ENCODE measurements around the gene FAM222A. TPM values are rescaled to one million over a fixed set of nuclear protein-coding genes. Genes with fewer than 3 reads are reported as not detected.
"Not testable (repeated sequence)": the region's sequence is repeated elsewhere in the genome, so short reads cannot be mapped to it uniquely, and the experiment has no call there.

FAM222A gene
- total RNA-seq, 1 experiment from 2014 or later, result 3.7 TPM

DNA sequence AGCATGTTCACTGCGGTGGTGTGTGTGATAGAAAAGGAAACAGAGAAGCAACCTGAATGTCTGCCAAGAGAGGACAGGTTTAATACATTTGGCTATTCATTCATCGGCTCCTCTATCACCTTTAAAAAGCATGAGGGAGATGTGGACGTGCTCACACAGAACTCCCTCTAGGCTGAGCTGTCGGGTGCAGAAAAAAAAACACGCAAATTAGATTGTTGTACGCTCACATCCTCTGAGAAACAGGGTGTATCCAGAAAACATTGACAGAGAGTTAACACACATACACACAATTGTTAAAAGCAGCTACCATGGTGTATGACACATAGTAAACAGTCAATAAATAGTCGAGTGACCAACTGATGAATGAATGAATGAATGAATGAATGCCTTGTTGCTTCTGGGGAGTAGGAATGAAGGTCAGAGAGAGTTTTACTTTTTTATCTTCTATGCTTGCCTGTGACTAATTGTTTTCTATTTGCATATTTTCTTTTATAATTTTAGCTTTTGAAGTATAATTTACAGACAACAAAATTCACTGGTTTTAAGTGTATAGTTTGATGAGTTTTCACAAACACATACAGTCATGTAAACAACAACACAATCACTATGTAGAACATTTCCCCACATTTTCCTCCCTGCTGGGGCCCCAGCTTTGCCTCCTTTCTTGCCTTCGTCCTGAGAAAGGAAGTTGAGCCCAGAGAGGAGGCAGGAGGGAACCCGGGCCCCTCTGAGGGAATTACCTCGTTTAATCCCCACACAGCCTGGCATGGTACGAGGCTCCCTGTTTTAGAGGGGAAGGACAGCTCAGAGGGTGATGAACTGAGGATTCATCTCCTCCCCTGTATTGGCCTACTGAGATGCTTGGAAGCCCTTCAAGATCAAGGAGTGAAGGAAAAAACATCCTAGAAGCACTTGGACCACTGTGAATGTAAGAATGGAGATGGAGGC, 19.7 kb upstream of the FAM222A start:
- intact Hi-C loops (cut with micrococcal nuclease), result no loop called here
- Histone ChIP-seq H3K27me3 (ENCODE audit: insufficient read depth, low read length) (peaks cover 23% of the 10 kb centered on the region), H3K4me2 (ENCODE audit: low read length) (no peak overlapping the region), H3K27ac (ENCODE audit: low read depth, low read length) (no peak overlapping the region), H3K79me2 (ENCODE audit: insufficient read depth, low read length) (no peaks in the 10 kb centered on the region), H3K9ac (ENCODE audit: low read length) (no peak overlapping the region), H3K4me1 (ENCODE audit: control insufficient read depth in 1 of 2, insufficient read depth in 2 of 2, low read length in 2 of 2) (peaks cover 18 to 20% of the 10 kb centered on the region in 2 experiments), H2AFZ (ENCODE audit: low read depth, low read length, poor library complexity, severe bottlenecking) (no peak overlapping the region), H3K4me3 (replicated peaks in 1 of 2; ENCODE audit: low read depth in 1 of 2, low read length in 2 of 2) (no peak overlapping the region), H3K9me2 (ENCODE audit: insufficient read depth) (no peaks in the 10 kb centered on the region), H3K9me3 (ENCODE audit: control insufficient read depth in 1 of 2, insufficient read depth in 1 of 2, low read depth in 1 of 2, low read length in 2 of 2) (no peaks in the 10 kb centered on the region), H3K36me3 (ENCODE audit: control insufficient read depth in 1 of 2, insufficient read depth in 2 of 2, low read length in 2 of 2) (no peaks in the 10 kb centered on the region), H4K20me1 (ENCODE audit: insufficient read depth) (no peaks in the 10 kb centered on the region)
- DNase-seq (ENCODE audit: low read depth, low spot score) (no peak), ATAC-seq (no peak)
- no peak for TF ChIP-seq POLR2A (IDR thresholded peaks at IDR 0.05; ENCODE audit: borderline replicate concordance, extremely low read depth, insufficient read depth, insufficient read length)
- no peak for TF ChIP-seq MAX (IDR thresholded peaks at IDR 0.05)
- TF ChIP-seq CEBPB (IDR thresholded peaks at IDR 0.05; ENCODE audit: low read depth), result no peak
- RAD21 ChIA-PET (ENCODE audit: low non-redundant PET in 1 of 2, low total read pairs in 2 of 2, uncharacterized antibody in 2 of 2, unreplicated experiment in 2 of 2), result no interaction called here
- no TSS peak for BruUV-seq (replicated peaks)
- CTCF ChIA-PET, result no interaction called here
- POLR2A ChIA-PET, result no interaction called here

DNA sequence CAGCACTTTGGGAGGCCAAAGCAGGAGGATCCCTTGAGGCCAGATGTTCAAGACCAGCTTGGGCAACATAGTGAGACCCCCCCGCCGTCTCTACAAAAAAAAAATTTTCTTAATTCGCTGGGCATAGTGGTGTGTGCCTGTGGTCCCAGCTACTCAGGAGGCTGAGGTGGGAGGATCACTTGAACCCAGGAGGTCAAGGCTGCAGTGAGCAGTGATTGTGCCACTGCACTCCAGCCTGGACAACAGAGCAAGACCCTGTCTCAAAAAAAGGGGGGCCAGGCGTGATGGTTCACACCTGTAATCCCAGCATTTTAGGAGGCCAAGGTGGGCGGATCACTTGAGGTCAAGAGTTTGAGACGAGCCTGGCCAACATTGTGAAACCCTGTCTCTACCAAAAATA, 19.0 kb upstream of the FAM222A start:
- POLR2A ChIA-PET; H3K9ac ChIP-seq (ENCODE audit: low read length); H3K79me2 ChIP-seq (ENCODE audit: insufficient read depth, low read length); BruUV-seq (replicated peaks); H3K27ac ChIP-seq (ENCODE audit: low read depth, low read length); H3K4me2 ChIP-seq (ENCODE audit: low read length); intact Hi-C loops (cut with micrococcal nuclease); H3K4me3 ChIP-seq (replicated peaks in 1 of 2; ENCODE audit: low read depth in 1 of 2, low read length in 2 of 2); H3K9me3 ChIP-seq (ENCODE audit: control insufficient read depth in 1 of 2, insufficient read depth in 1 of 2, low read depth in 1 of 2, low read length in 2 of 2); H4K20me1 ChIP-seq (ENCODE audit: insufficient read depth); H3K9me2 ChIP-seq (ENCODE audit: insufficient read depth); H3K36me3 ChIP-seq (ENCODE audit: control insufficient read depth in 1 of 2, insufficient read depth in 2 of 2, low read length in 2 of 2); H2AFZ ChIP-seq (ENCODE audit: low read depth, low read length, poor library complexity, severe bottlenecking); DNase-seq (ENCODE audit: low read depth, low spot score); ATAC-seq; RAD21 ChIA-PET (ENCODE audit: low non-redundant PET in 1 of 2, low total read pairs in 2 of 2, uncharacterized antibody in 2 of 2, unreplicated experiment in 2 of 2); CTCF ChIA-PET: not testable (repeated sequence)
- peaks cover 18 to 20% of the 10 kb centered on the region in 2 experiments for H3K4me1 ChIP-seq (ENCODE audit: control insufficient read depth in 1 of 2, insufficient read depth in 2 of 2, low read length in 2 of 2)
- H3K27me3 ChIP-seq (ENCODE audit: insufficient read depth, low read length), result peaks cover 23% of the 10 kb centered on the region
